Breast epithelium (tissue), 3 donors: ENCODE data around the gene BEND3.

Experiments
- POLR2A ChIP-seq: fragments of 450-650 bp; IDR thresholded peaks from one replicate; pipeline ENCODE4 v1.6.1; 2016; ENCODE audit warnings: antibody characterized with exemption, mild to moderate bottlenecking, moderate library complexity
- POLR2AphosphoS5 ChIP-seq, 3 donors: sonication (generic); formaldehyde crosslinking; IDR thresholded peaks; one replicate each; pipeline ENCODE4 v1.6.1; 2017; ENCODE audit warnings: antibody characterized with exemption in 3 of 3
- TF ChIP-seq, protein P1 (sequence below), 3 donors: fragments of 450-650 bp; IDR thresholded peaks; one replicate each; pipeline ENCODE4 v1.5.1; 2016 to 2017; ENCODE audit warnings: antibody characterized with exemption in 3 of 3, mild to moderate bottlenecking in 3 of 3, moderate library complexity in 3 of 3

GRCh38 chr6:107161521-107161920 lies 46.2 kb upstream of the BEND3 start:
- TF ChIP-seq, protein P1, sequence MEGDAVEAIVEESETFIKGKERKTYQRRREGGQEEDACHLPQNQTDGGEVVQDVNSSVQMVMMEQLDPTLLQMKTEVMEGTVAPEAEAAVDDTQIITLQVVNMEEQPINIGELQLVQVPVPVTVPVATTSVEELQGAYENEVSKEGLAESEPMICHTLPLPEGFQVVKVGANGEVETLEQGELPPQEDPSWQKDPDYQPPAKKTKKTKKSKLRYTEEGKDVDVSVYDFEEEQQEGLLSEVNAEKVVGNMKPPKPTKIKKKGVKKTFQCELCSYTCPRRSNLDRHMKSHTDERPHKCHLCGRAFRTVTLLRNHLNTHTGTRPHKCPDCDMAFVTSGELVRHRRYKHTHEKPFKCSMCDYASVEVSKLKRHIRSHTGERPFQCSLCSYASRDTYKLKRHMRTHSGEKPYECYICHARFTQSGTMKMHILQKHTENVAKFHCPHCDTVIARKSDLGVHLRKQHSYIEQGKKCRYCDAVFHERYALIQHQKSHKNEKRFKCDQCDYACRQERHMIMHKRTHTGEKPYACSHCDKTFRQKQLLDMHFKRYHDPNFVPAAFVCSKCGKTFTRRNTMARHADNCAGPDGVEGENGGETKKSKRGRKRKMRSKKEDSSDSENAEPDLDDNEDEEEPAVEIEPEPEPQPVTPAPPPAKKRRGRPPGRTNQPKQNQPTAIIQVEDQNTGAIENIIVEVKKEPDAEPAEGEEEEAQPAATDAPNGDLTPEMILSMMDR (IDR thresholded peaks at IDR 0.05), result no peak
- no peak for TF ChIP-seq POLR2A
- no peak for TF ChIP-seq POLR2AphosphoS5 (IDR thresholded peaks at IDR 0.05)
